Measurements from ENCODE around the gene ZNF234. TPM values are rescaled to one million over a fixed set of nuclear protein-coding genes. Genes with fewer than 3 reads are reported as not detected.
"Not testable (repeated sequence)": the region's sequence is repeated elsewhere in the genome, so short reads cannot be mapped to it uniquely, and the experiment has no call there.

Gene ZNF234
- total and polyA plus RNA-seq, 2 experiments from 2014 or later = 8.1 to 16.4 TPM

GRCh38 chr19:44190020-44190419 lies 48.7 kb downstream of the ZNF234 start:
- H3K27me3 ChIP-seq = no peaks in the 10 kb centered on the region
- TF ChIP-seq CTCF (IDR thresholded peaks at IDR 0.05; ENCODE audit: low read depth, low read length) = no peak
- no peak overlapping the region for H3K27ac ChIP-seq
- DNase-seq (ENCODE audit: low read depth in 1 of 2, low spot score in 1 of 2) = no peak
- H3K4me3 ChIP-seq = no peak overlapping the region
- H3K9me3 ChIP-seq (ENCODE audit: low read depth) = no peaks in the 10 kb centered on the region
- H3K4me1 ChIP-seq (ENCODE audit: low read depth) = no peaks in the 10 kb centered on the region
- H3K36me3 ChIP-seq = no peaks in the 10 kb centered on the region

GRCh38 chr19:44192127-44192526 lies 50.8 kb downstream of the ZNF234 start:
- no peaks in the 10 kb centered on the region for H3K36me3 ChIP-seq
- TF ChIP-seq CTCF (IDR thresholded peaks at IDR 0.05; ENCODE audit: low read depth, low read length) = no peak
- H3K27me3 ChIP-seq = no peaks in the 10 kb centered on the region
- no peak overlapping the region for H3K4me3 ChIP-seq
- DNase-seq (ENCODE audit: low read depth in 1 of 2, low spot score in 1 of 2) = no peak
- no peaks in the 10 kb centered on the region for H3K9me3 ChIP-seq (ENCODE audit: low read depth)
- no peak overlapping the region for H3K27ac ChIP-seq
- no peaks in the 10 kb centered on the region for H3K4me1 ChIP-seq (ENCODE audit: low read depth)

- no peak for TF ChIP-seq CTCF (IDR thresholded peaks at IDR 0.05; ENCODE audit: low read depth, low read length)
- Histone ChIP-seq H3K27ac (no peak overlapping the region), H3K4me1 (ENCODE audit: low read depth) (no peaks in the 10 kb centered on the region), H3K9me3 (ENCODE audit: low read depth) (no peaks in the 10 kb centered on the region), H3K36me3 (no peaks in the 10 kb centered on the region), H3K27me3 (no peaks in the 10 kb centered on the region), H3K4me3 (no peak overlapping the region)
- no peak for DNase-seq (ENCODE audit: low read depth in 1 of 2, low spot score in 1 of 2)
Observed at GRCh38 chr19:44196772-44197171, 55.4 kb downstream of the ZNF234 start.

- Histone ChIP-seq H3K4me3 (no peak overlapping the region), H3K9me3 (ENCODE audit: low read depth) (no peaks in the 10 kb centered on the region), H3K36me3 (no peaks in the 10 kb centered on the region), H3K4me1 (ENCODE audit: low read depth) (no peaks in the 10 kb centered on the region), H3K27ac (no peak overlapping the region), H3K27me3 (no peaks in the 10 kb centered on the region)
- DNase-seq (ENCODE audit: low read depth in 1 of 2, low spot score in 1 of 2) = peak in 1 of 2 donors; percentile 63
- no peak for TF ChIP-seq CTCF (IDR thresholded peaks at IDR 0.05; ENCODE audit: low read depth, low read length)
Observed at GRCh38 chr19:44202470-44202869, 61.1 kb downstream of the ZNF234 start.

- H3K27me3 ChIP-seq = no peaks in the 10 kb centered on the region
- TF ChIP-seq CTCF (IDR thresholded peaks at IDR 0.05; ENCODE audit: low read depth, low read length) = no peak
- no peak for DNase-seq (ENCODE audit: low read depth in 1 of 2, low spot score in 1 of 2)
Observed at GRCh38 chr19:44202974-44203373, 61.6 kb downstream of the ZNF234 start.

GRCh38 chr19:44203877-44204276 lies 62.5 kb downstream of the ZNF234 start:
- not testable (repeated sequence) for H3K4me1 ChIP-seq (ENCODE audit: low read depth); H3K27ac ChIP-seq; DNase-seq (ENCODE audit: low read depth in 1 of 2, low spot score in 1 of 2); H3K4me3 ChIP-seq; H3K9me3 ChIP-seq (ENCODE audit: low read depth); H3K36me3 ChIP-seq; H3K27me3 ChIP-seq

More at GRCh38 chr19:44202974-44203373, 61.6 kb downstream of the ZNF234 start:
- Histone ChIP-seq H3K27ac (no peak overlapping the region), H3K4me1 (ENCODE audit: low read depth) (peaks cover under 1% of the 10 kb centered on the region), H3K36me3 (no peaks in the 10 kb centered on the region), H3K4me3 (no peak overlapping the region), H3K9me3 (ENCODE audit: low read depth) (no peaks in the 10 kb centered on the region)
